ENCODE results near the gene VPS25.

GRCh38 chr17:42781639-42782165, 8.5 kb downstream of the VPS25 start:
- TF ChIP-seq CTCF (IDR thresholded peaks at IDR 0.05) (no peak), POLR2A (IDR thresholded peaks at IDR 0.05) (no peak)

All from thyroid gland (tissue), 4 donors.